ENCODE results near the gene PDZD4. TPM values are rescaled to one million over a fixed set of nuclear protein-coding genes. Genes with fewer than 3 reads are reported as not detected.

PDZD4 gene
- total RNA-seq, 1 experiment from 2014 or later = 120 TPM

- TF ChIP-seq, protein P1, sequence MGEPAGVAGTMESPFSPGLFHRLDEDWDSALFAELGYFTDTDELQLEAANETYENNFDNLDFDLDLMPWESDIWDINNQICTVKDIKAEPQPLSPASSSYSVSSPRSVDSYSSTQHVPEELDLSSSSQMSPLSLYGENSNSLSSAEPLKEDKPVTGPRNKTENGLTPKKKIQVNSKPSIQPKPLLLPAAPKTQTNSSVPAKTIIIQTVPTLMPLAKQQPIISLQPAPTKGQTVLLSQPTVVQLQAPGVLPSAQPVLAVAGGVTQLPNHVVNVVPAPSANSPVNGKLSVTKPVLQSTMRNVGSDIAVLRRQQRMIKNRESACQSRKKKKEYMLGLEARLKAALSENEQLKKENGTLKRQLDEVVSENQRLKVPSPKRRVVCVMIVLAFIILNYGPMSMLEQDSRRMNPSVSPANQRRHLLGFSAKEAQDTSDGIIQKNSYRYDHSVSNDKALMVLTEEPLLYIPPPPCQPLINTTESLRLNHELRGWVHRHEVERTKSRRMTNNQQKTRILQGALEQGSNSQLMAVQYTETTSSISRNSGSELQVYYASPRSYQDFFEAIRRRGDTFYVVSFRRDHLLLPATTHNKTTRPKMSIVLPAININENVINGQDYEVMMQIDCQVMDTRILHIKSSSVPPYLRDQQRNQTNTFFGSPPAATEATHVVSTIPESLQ (CRISPR knock-in tag; IDR thresholded peaks at IDR 0.05) = no peak
- TF ChIP-seq IRF2 (CRISPR knock-in tag; IDR thresholded peaks at IDR 0.05; ENCODE audit: borderline replicate concordance, low read depth) (no peak), HMGA2 (CRISPR knock-in tag; IDR thresholded peaks at IDR 0.05) (no peak), NFE2L1 (CRISPR knock-in tag; IDR thresholded peaks at IDR 0.05) (no peak), JUN (CRISPR knock-in tag; IDR thresholded peaks at IDR 0.05) (no peak), ZNF263 (CRISPR knock-in tag; IDR thresholded peaks at IDR 0.05; ENCODE audit: low read depth) (no peak)
- TF ChIP-seq, protein P2, sequence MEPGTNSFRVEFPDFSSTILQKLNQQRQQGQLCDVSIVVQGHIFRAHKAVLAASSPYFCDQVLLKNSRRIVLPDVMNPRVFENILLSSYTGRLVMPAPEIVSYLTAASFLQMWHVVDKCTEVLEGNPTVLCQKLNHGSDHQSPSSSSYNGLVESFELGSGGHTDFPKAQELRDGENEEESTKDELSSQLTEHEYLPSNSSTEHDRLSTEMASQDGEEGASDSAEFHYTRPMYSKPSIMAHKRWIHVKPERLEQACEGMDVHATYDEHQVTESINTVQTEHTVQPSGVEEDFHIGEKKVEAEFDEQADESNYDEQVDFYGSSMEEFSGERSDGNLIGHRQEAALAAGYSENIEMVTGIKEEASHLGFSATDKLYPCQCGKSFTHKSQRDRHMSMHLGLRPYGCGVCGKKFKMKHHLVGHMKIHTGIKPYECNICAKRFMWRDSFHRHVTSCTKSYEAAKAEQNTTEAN (CRISPR knock-in tag; IDR thresholded peaks at IDR 0.05) = no peak
- TF ChIP-seq, protein P3, sequence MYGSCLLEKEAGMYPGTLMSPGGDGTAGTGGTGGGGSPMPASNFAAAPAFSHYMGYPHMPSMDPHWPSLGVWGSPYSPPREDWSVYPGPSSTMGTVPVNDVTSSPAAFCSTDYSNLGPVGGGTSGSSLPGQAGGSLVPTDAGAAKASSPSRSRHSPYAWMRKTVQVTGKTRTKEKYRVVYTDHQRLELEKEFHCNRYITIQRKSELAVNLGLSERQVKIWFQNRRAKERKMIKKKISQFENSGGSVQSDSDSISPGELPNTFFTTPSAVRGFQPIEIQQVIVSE (CRISPR knock-in tag; IDR thresholded peaks at IDR 0.05; ENCODE audit: borderline replicate concordance) = no peak
These were observed 31.0 kb downstream of the PDZD4 start (continued) for GRCh38 chrX:153799326-153799725.

- ChIA-PET CTCF (no interaction called here), POLR2A (no interaction called here)
- Mint-ChIP-seq H3K4me1 (peaks cover 12% of the 10 kb centered on the region), H3K27me3 (ENCODE audit: low read depth) (no peaks in the 10 kb centered on the region), H3K9me3 (no peaks in the 10 kb centered on the region), H3K36me3 (peaks cover 10% of the 10 kb centered on the region), H3K4me3 (no peak overlapping the region), H3K27ac (no peak overlapping the region)
- ATAC-seq = no peak
- TF ChIP-seq TEAD1 (CRISPR knock-in tag; IDR thresholded peaks at IDR 0.05) (no peak), E2F5 (CRISPR knock-in tag; IDR thresholded peaks at IDR 0.05) (no peak), SP1 (CRISPR knock-in tag; conservative IDR thresholded peaks at IDR 0.05) (no peak), NR3C1 (CRISPR knock-in tag; conservative IDR thresholded peaks at IDR 0.05; ENCODE audit: low read depth) (no peak), GABPB1 (CRISPR knock-in tag; IDR thresholded peaks at IDR 0.05) (no peak), ZNF512 (CRISPR knock-in tag; IDR thresholded peaks at IDR 0.05; ENCODE audit: borderline replicate concordance) (no peak), FOXJ3 (CRISPR knock-in tag; IDR thresholded peaks at IDR 0.05; ENCODE audit: borderline replicate concordance) (no peak), KAT7 (CRISPR knock-in tag; IDR thresholded peaks at IDR 0.05; ENCODE audit: borderline replicate concordance) (no peak), ZNF219 (CRISPR knock-in tag; IDR thresholded peaks at IDR 0.05; ENCODE audit: borderline replicate concordance) (no peak), ZNF263 (CRISPR knock-in tag; IDR thresholded peaks at IDR 0.05; ENCODE audit: low read depth) (no peak), NR1H2 (CRISPR knock-in tag; IDR thresholded peaks at IDR 0.05) (no peak), EMX1 (CRISPR knock-in tag; IDR thresholded peaks at IDR 0.05) (no peak)
- TF ChIP-seq, protein P4, sequence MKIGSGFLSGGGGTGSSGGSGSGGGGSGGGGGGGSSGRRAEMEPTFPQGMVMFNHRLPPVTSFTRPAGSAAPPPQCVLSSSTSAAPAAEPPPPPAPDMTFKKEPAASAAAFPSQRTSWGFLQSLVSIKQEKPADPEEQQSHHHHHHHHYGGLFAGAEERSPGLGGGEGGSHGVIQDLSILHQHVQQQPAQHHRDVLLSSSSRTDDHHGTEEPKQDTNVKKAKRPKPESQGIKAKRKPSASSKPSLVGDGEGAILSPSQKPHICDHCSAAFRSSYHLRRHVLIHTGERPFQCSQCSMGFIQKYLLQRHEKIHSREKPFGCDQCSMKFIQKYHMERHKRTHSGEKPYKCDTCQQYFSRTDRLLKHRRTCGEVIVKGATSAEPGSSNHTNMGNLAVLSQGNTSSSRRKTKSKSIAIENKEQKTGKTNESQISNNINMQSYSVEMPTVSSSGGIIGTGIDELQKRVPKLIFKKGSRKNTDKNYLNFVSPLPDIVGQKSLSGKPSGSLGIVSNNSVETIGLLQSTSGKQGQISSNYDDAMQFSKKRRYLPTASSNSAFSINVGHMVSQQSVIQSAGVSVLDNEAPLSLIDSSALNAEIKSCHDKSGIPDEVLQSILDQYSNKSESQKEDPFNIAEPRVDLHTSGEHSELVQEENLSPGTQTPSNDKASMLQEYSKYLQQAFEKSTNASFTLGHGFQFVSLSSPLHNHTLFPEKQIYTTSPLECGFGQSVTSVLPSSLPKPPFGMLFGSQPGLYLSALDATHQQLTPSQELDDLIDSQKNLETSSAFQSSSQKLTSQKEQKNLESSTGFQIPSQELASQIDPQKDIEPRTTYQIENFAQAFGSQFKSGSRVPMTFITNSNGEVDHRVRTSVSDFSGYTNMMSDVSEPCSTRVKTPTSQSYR (CRISPR knock-in tag; IDR thresholded peaks at IDR 0.05) = no peak
- no peak for DNase-seq (ENCODE audit: low spot score)
These were observed 32.8 kb downstream of the PDZD4 start for GRCh38 chrX:153797415-153798015.

Data from WTC11 (cell line).